Suprapubic skin (tissue), 4 donors: ENCODE measurements around the gene TNFRSF14. TPM values are rescaled to one million over a fixed set of nuclear protein-coding genes. Genes with fewer than 3 reads are reported as not detected.

Experiments
- DNase-seq, 2 donors: peaks; one replicate each; pipeline ENCODE4 v3.0.0-alpha.2; 2019; ENCODE audit warnings: low spot score in 2 of 2
- H3K27ac ChIP-seq: fragments of 200-600 bp; sonication (generic); one replicate; pipeline ENCODE4 v1.5.1; 2019
- H3K27me3 ChIP-seq: fragments of 200-600 bp; sonication (generic); one replicate; pipeline ENCODE4 v1.5.1; 2019
- H3K36me3 ChIP-seq: fragments of 200-600 bp; sonication (generic); one replicate; pipeline ENCODE4 v1.5.1; 2019
- H3K4me1 ChIP-seq: fragments of 200-600 bp; sonication (generic); one replicate; pipeline ENCODE4 v1.5.1; 2019
- H3K4me3 ChIP-seq: fragments of 200-600 bp; sonication (generic); one replicate; pipeline ENCODE4 v1.5.1; 2019; ENCODE audit warnings: mild to moderate bottlenecking
- H3K9me3 ChIP-seq: fragments of 200-600 bp; sonication (generic); one replicate; pipeline ENCODE4 v1.5.1; 2019
- CTCF ChIP-seq, 2 donors: fragments of 200-600 bp in 1 of 2; fragments of 450-650 bp in 1 of 2; sonication (generic) in 1 of 2; IDR thresholded peaks; one replicate each; pipeline ENCODE4 v1.5.1; 2016 to 2019; ENCODE audit warnings: antibody characterized with exemption in 2 of 2, mild to moderate bottlenecking in 1 of 2, moderate library complexity in 1 of 2
- EP300 ChIP-seq: sonication (generic); formaldehyde crosslinking; IDR thresholded peaks from one replicate; pipeline ENCODE4 v1.6.1; 2017; ENCODE audit warnings: antibody characterized with exemption
- POLR2A ChIP-seq, 2 donors: fragments of 450-650 bp; IDR thresholded peaks; one replicate each; pipeline ENCODE4 v1.6.1; 2017; ENCODE audit warnings: antibody characterized with exemption in 2 of 2, mild to moderate bottlenecking in 2 of 2, moderate library complexity in 2 of 2
- POLR2AphosphoS5 ChIP-seq, 3 donors: sonication (generic); formaldehyde crosslinking; IDR thresholded peaks; one replicate each; pipeline ENCODE4 v1.6.1; 2017; ENCODE audit warnings: antibody characterized with exemption in 3 of 3
- WGBS: methylation state at CpG from one replicate; pipeline ENCODE4 v1.1.5; 2018; 5-methylcytosine and 5-hydroxymethylcytosine counted together
- total RNA-seq, 4 donors: library from RNA; depleted of rRNA; stranded (reverse); fragments of >200 nt; gene quantifications; one replicate each; pipeline ENCODE4 v1.1.0, GENCODE V29; 2016

Gene TNFRSF14
- total RNA-seq, 4 donors from 2014 or later = 33.3 to 111 (median 60.9) TPM

GRCh38 chr1:2611031-2611501 lies 54.9 kb downstream of the TNFRSF14 start:
- peaks cover 9% of the 10 kb centered on the region for H3K4me1 ChIP-seq
- no peak for TF ChIP-seq EP300
- no peak for TF ChIP-seq POLR2AphosphoS5 (IDR thresholded peaks at IDR 0.05)
- no peak for TF ChIP-seq CTCF (IDR thresholded peaks at IDR 0.05)
- no peak for TF ChIP-seq POLR2A (IDR thresholded peaks at IDR 0.05)
- H3K27ac ChIP-seq = no peak overlapping the region
- H3K9me3 ChIP-seq = peaks cover 15% of the 10 kb centered on the region
- peak; percentile 61 to 77 for DNase-seq
- H3K36me3 ChIP-seq = no peaks in the 10 kb centered on the region
- H3K4me3 ChIP-seq = peak overlapping the region; percentile 2
- H3K27me3 ChIP-seq = peaks cover 27% of the 10 kb centered on the region
- 3% methylated on average over 9 of the region's 24 CpGs for WGBS

GRCh38 chr1:2611621-2612437 lies 55.7 kb downstream of the TNFRSF14 start:
- H3K36me3 ChIP-seq = no peaks in the 10 kb centered on the region
- H3K9me3 ChIP-seq = peaks cover 19% of the 10 kb centered on the region
- H3K27ac ChIP-seq = no peak overlapping the region
- H3K27me3 ChIP-seq = peaks cover 31% of the 10 kb centered on the region
- WGBS = 63% methylated on average over 11 of the region's 19 CpGs
- H3K4me3 ChIP-seq = no peak overlapping the region
- peak; percentile 59 to 73 for DNase-seq
- TF ChIP-seq EP300 = no peak
- no peak for TF ChIP-seq POLR2AphosphoS5 (IDR thresholded peaks at IDR 0.05)
- no peak for TF ChIP-seq CTCF (IDR thresholded peaks at IDR 0.05)
- no peak for TF ChIP-seq POLR2A (IDR thresholded peaks at IDR 0.05)
- H3K4me1 ChIP-seq = peaks cover 9% of the 10 kb centered on the region

GRCh38 chr1:2612591-2613365 lies 56.6 kb downstream of the TNFRSF14 start:
- Histone ChIP-seq H3K9me3 (peaks cover 19% of the 10 kb centered on the region), H3K27me3 (peaks cover 29% of the 10 kb centered on the region), H3K4me1 (peaks cover 9% of the 10 kb centered on the region), H3K27ac (no peak overlapping the region), H3K36me3 (no peaks in the 10 kb centered on the region), H3K4me3 (no peak overlapping the region)
- TF ChIP-seq EP300 (no peak), POLR2A (IDR thresholded peaks at IDR 0.05) (no peak), CTCF (IDR thresholded peaks at IDR 0.05) (no peak), POLR2AphosphoS5 (IDR thresholded peaks at IDR 0.05) (no peak)
- WGBS = 91% methylated on average over 7 of the region's 11 CpGs
- peak in 1 of 2 donors; percentile 60 for DNase-seq

Other genes starting within 250 kb of the TNFRSF14 start
- gene MORN1, start 164.8 kb upstream of the TNFRSF14 start, total RNA-seq = 10 to 100 TPM in 2 of 4 donors, 1 to 10 TPM in 2; 5.7 to 13.4 (median 8.5) TPM
- gene RER1, start 164.5 kb upstream of the TNFRSF14 start, total RNA-seq = 10 to 100 TPM; 56.9 to 86.5 (median 81.4) TPM
- gene PEX10, start 143.8 kb upstream of the TNFRSF14 start, total RNA-seq = 10 to 100 TPM; 16.2 to 39.2 (median 27.3) TPM
- gene PLCH2, start 80.1 kb upstream of the TNFRSF14 start, total RNA-seq = 100 to 1,000 TPM in 3 of 4 donors, 10 to 100 TPM in 1; 83.3 to 324 (median 130) TPM
- gene PANK4, start 29.8 kb upstream of the TNFRSF14 start, total RNA-seq = 10 to 100 TPM; 17.7 to 36.0 (median 29.7) TPM
- 10 to 100 TPM in 1 of 4 donors, 1 to 10 TPM in 3; 2.6 to 12.0 (median 5.9) TPM for gene HES5, start 26.1 kb upstream of the TNFRSF14 start, total RNA-seq
- 10 to 100 TPM in 2 of 4 donors, 1 to 10 TPM in 2; 9.7 to 16.3 (median 10.7) TPM for gene PRXL2B, start 30.4 kb downstream of the TNFRSF14 start, total RNA-seq
- gene MMEL1, start 76.6 kb downstream of the TNFRSF14 start, total RNA-seq = 1 to 10 TPM in 2 of 4 donors, not detected in 2; 2.2 to 2.6 TPM
- gene TTC34, start 245.3 kb downstream of the TNFRSF14 start, total RNA-seq = under 1 TPM in 2 of 4 donors, not detected in 2; 0.17 to 0.56 TPM